Small intestine (tissue), 7 donors: Measurements from ENCODE around the gene RAPGEF1. TPM values are rescaled to one million over a fixed set of nuclear protein-coding genes. Genes with fewer than 3 reads are reported as not detected.

ENCODE experiments used
- DNase-seq, 2 donors: peaks; one replicate each; pipeline versions ENCODE4 v3.0.0 to v3.0.0-alpha.2; 2013
- FAIRE-seq: peaks from 2 replicates; lab custom pipeline; 2012; peaks lifted over from hg19 to GRCh38; lab: Jason Lieb, UNC
- H3K27ac ChIP-seq, 3 donors: one replicate each; pipeline ENCODE4 v1.5.1; 2013; ENCODE audit warnings: low read length in 2 of 3, mild to moderate bottlenecking in 2 of 3, control low read depth in 1 of 3, inconsistent platforms in 1 of 3, low read depth in 1 of 3, moderate library complexity in 1 of 3
- H3K27me3 ChIP-seq, 3 donors: one replicate each; pipeline ENCODE4 v1.6.1; 2013; ENCODE audit warnings: low read length in 3 of 3, inconsistent platforms in 1 of 3; ENCODE audit not compliant: control insufficient read depth in 3 of 3, insufficient read depth in 3 of 3
- H3K36me3 ChIP-seq, 3 donors: one replicate each; pipeline ENCODE4 v1.6.1; 2013; ENCODE audit warnings: low read length in 3 of 3, inconsistent platforms in 1 of 3, low read depth in 1 of 3, mild to moderate bottlenecking in 1 of 3, moderate library complexity in 1 of 3; ENCODE audit not compliant: control insufficient read depth in 3 of 3, insufficient read depth in 2 of 3
- H3K4me1 ChIP-seq, 3 donors: one replicate each; pipeline ENCODE4 v1.6.1; 2013; ENCODE audit warnings: low read length in 2 of 3, inconsistent platforms in 1 of 3, low read depth in 1 of 3, mild to moderate bottlenecking in 1 of 3, moderate library complexity in 1 of 3; ENCODE audit not compliant: control insufficient read depth in 3 of 3, insufficient read depth in 2 of 3
- H3K4me3 ChIP-seq, 3 donors: one replicate each; pipeline ENCODE4 v1.5.1; 2013; ENCODE audit warnings: low read length in 3 of 3, control low read depth in 1 of 3, inconsistent platforms in 1 of 3, low read depth in 1 of 3, mild to moderate bottlenecking in 1 of 3, moderate library complexity in 1 of 3
- H3K9me3 ChIP-seq, 2 donors: one replicate each; pipeline ENCODE4 v1.6.1; 2013; ENCODE audit warnings: low read depth in 1 of 2, low read length in 1 of 2; ENCODE audit not compliant: control insufficient read depth in 2 of 2, insufficient read depth in 1 of 2
- WGBS, 3 donors: extraction: QIAGEN DNeasy Blood & Tissue Kit; methylation state at CpG; one replicate each; pipeline ENCODE4 v1.1.7; 2013; 5-methylcytosine and 5-hydroxymethylcytosine counted together
- polyA plus RNA-seq, 4 donors: library from polyadenylated mRNA; stranded (reverse) in 3 of 4; unstranded in 1 of 4; fragments of 200-250 nt in 3 of 4; fragments of 120-200 nt in 1 of 4; gene quantifications; one replicate each; pipeline versions ENCODE4 v1.2.1 to v1.2.3, GENCODE V29; 2013
- donor health status: healthy with polysubstance abuse.
- donor health status: control.
- donor health status: control.
- donor health status: Bipolar disorder and iron deficiency.
- donor health status: healthy.

RAPGEF1 gene
- polyA plus RNA-seq, 4 donors: 15.4 to 43.4 (median 21.2) TPM

- Histone ChIP-seq H3K4me1 (peaks cover 0 to 32% (median 30%) of the 10 kb centered on the region in 3 donors), H3K27me3 (no peaks in the 10 kb centered on the region), H3K9me3 (no peaks in the 10 kb centered on the region), H3K27ac (peak overlapping the region in 2 of 3 donors; percentile 41 to 56), H3K36me3 (peaks cover 0 to 26% (median 0%) of the 10 kb centered on the region in 3 donors), H3K4me3 (no peak overlapping the region)
- WGBS, 3 donors: 74 to 83% (median 80%) methylated on average over 7 of the region's 7 CpGs
- no peak for DNase-seq
- FAIRE-seq: no peak
These were observed 66.3 kb downstream of the RAPGEF1 start for GRCh38 chr9:131673531-131673930.

DNA sequence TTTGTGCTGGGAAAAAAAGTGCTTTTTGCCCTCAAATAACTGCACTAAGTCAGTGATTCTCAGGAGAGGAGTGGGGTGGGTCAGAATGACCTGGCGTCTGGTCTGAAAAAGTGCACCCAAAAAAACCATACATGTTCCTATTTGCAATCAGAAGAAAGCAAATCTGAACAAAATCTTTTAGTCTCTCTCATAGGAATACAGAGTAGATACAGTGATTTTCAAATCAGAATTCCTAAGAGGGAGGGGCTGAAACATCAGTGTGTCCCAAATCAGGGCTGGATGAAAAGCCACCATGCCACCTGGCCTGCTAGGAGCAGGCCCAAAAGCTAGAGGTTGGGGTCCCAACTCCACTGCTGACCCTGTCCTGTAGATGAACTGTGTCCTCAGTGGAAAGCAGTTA is 66.8 kb downstream of the RAPGEF1 start:
- DNase-seq: no peak
- H3K36me3 ChIP-seq: peaks cover 0 to 25% (median 0%) of the 10 kb centered on the region in 3 donors
- no peak for FAIRE-seq
- H3K27me3 ChIP-seq: no peaks in the 10 kb centered on the region
- H3K4me3 ChIP-seq: no peak overlapping the region
- H3K9me3 ChIP-seq: no peaks in the 10 kb centered on the region
- peak overlapping the region in 1 of 3 donors; percentile 56 for H3K27ac ChIP-seq
- WGBS, 3 donors: 87 to 100% (median 91%) methylated on average over 1 of the region's 1 CpG
- peaks cover 0 to 32% (median 32%) of the 10 kb centered on the region in 3 donors for H3K4me1 ChIP-seq

GRCh38 chr9:131672451-131672850 is 67.4 kb downstream of the RAPGEF1 start:
- H3K27me3 ChIP-seq: no peaks in the 10 kb centered on the region
- no peak overlapping the region for H3K4me3 ChIP-seq
- DNase-seq (no peak), FAIRE-seq (no peak)
- WGBS, 3 donors: 55 to 68% (median 62%) methylated on average over 4 of the region's 4 CpGs
- H3K36me3 ChIP-seq: peaks cover 0 to 25% (median 0%) of the 10 kb centered on the region in 3 donors
- H3K27ac ChIP-seq: peak overlapping the region in 1 of 3 donors; percentile 43
- H3K9me3 ChIP-seq: no peaks in the 10 kb centered on the region
- peaks cover 0 to 29% (median 25%) of the 10 kb centered on the region in 3 donors for H3K4me1 ChIP-seq

- DNase-seq (no peak), FAIRE-seq (no peak)
- H3K4me1 ChIP-seq: peaks cover 0 to 20% (median 15%) of the 10 kb centered on the region in 3 donors
- H3K4me3 ChIP-seq: no peak overlapping the region
- WGBS, 3 donors: 74 to 82% (median 77%) methylated on average over 9 of the region's 9 CpGs
- H3K9me3 ChIP-seq: no peaks in the 10 kb centered on the region
- H3K27ac ChIP-seq: peak overlapping the region in 2 of 3 donors; percentile 32 to 84
- H3K27me3 ChIP-seq: no peaks in the 10 kb centered on the region
- H3K36me3 ChIP-seq: peaks cover 0 to 26% (median 0%) of the 10 kb centered on the region in 3 donors
These were observed 68.7 kb downstream of the RAPGEF1 start for GRCh38 chr9:131671133-131671520.

DNA sequence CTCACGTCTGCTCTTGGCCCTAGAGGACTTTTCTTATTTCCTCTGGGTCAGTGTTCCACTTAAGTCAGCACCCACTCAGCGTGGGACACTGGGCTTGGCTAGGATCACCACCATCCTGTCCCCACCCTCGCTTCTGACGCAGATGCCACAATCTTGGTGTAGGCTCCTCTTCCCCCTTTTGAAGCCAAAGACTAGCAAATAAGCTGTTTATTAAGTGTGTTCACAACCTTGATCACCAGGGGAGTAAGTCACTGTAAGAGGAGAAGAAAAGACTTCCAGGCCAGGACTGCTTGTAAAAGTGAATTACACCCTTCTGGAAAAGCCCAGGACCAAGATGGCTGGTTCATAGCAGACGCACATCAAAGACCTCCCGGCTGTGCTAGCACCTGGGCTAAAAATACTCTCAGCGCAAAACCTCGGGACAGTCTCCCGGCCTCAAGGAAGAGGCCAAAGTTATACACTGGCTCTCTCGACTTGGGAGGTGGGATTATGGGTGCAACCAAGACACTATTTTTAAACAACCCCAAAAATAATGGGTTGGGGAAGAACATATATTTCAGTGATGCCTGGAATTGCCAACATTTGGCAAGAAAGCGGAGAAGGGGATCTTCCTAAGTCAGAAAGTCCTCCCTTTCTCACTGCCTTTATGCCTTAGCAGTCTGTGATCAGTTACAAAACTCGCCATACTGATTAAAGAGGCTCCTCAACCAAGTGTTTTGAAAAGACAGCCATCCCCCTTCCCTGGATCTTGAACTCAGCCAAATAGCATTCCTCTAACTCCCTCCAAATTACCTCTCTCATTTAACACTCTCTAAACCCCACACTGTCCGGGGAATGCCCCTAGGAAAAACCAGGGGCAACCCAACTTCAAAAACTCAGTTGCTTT is 69.4 kb downstream of the RAPGEF1 start:
- peaks cover 0 to 19% (median 13%) of the 10 kb centered on the region in 3 donors for H3K4me1 ChIP-seq
- FAIRE-seq (no peak), DNase-seq (peak in 1 of 2 donors; percentile 27)
- peak overlapping the region; percentile 32 to 84 (median 78) for H3K27ac ChIP-seq
- no peak overlapping the region for H3K4me3 ChIP-seq
- H3K27me3 ChIP-seq: no peaks in the 10 kb centered on the region
- WGBS, 3 donors: 73 to 90% (median 75%) methylated on average over 13 of the region's 13 CpGs
- peaks cover 0 to 1% of the 10 kb centered on the region in 2 donors for H3K9me3 ChIP-seq
- peaks cover 0 to 24% (median 0%) of the 10 kb centered on the region in 3 donors for H3K36me3 ChIP-seq

GRCh38 chr9:131669269-131670157 is 70.4 kb downstream of the RAPGEF1 start:
- no peaks in the 10 kb centered on the region for H3K27me3 ChIP-seq
- peak overlapping the region; percentile 19 to 84 (median 78) for H3K27ac ChIP-seq
- DNase-seq (no peak), FAIRE-seq (no peak)
- 72 to 84% (median 78%) methylated on average over 12 of the region's 12 CpGs for WGBS, 3 donors
- H3K4me3 ChIP-seq: no peak overlapping the region
- peaks cover 0 to 19% (median 13%) of the 10 kb centered on the region in 3 donors for H3K4me1 ChIP-seq
- H3K36me3 ChIP-seq: peaks cover 0 to 16% (median 0%) of the 10 kb centered on the region in 3 donors
- peaks cover 0 to 9% of the 10 kb centered on the region in 2 donors for H3K9me3 ChIP-seq

DNA sequence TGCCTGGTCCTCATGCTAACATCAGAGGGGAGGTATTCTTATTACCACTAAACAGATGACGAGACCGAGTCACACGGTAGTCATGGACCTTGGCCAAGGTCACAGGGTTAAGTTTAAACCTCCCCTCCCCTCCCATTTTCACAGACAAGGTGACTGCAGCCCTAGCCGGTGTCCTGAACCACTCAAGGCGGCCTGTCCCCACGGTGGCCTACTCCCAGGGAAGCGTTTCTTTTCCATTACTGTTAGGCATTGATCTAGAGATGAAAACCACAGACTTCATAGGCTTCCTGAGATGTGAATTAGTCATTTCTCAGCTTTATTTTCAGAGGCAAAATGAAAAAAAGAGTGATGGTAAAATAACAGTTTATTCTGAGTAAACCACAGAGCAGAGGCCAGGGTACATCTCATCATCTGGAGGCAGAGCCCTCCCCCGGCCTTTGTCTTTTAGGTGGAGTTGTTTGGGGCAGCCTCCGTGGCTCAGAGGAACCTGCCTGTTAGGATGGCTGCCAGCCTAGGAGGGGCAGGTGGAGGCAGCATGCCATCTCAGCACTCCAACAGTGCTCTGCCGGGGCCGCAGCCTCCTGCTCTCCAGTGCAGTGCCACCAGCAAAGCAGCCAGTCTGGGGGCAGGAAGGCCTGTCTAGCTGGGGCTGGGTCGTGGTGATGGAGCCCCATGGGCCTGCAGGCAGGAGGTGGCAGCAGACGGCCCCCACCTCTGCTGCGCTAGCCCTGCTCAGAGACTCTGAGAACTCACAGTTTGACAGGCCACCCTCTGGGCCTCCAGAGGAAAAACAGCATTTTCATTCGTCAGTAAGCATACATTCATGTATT is 71.2 kb downstream of the RAPGEF1 start:
- Histone ChIP-seq H3K27me3 (no peaks in the 10 kb centered on the region), H3K9me3 (peaks cover 0 to 15% of the 10 kb centered on the region in 2 donors), H3K27ac (peak overlapping the region; percentile 19 to 84 (median 78)), H3K4me1 (peaks cover 0 to 19% (median 13%) of the 10 kb centered on the region in 3 donors), H3K36me3 (peaks cover 0 to 13% (median 0%) of the 10 kb centered on the region in 3 donors), H3K4me3 (no peak overlapping the region)
- DNase-seq: peak; percentile 23 to 43
- FAIRE-seq: no peak
- 32 to 39% (median 36%) methylated on average over 15 of the region's 15 CpGs for WGBS, 3 donors
